Hypothalamus (tissue), 51 donors: ENCODE measurements around the gene PNPLA6.
A peak's percentile ranks its signal among the peaks of the same experiment; 100 is the strongest.

ENCODE experiments used
- DNase-seq, 51 donors: peaks; one replicate each; lab custom pipeline; 2025; lab: John Stamatoyannopoulos, UW

Gene PNPLA6

GRCh38 chr19:7535047-7535997, at the start of gene PNPLA6:
Gene PNPLA6 (plus strand): TSS chr19:7535717. CDS start chr19:7535789, 72 bp downstream.
- DNase-seq, result peak; percentile 74 to 98 (median 91)

GRCh38 chr19:7486923-7487322, 48.6 kb upstream of the PNPLA6 start:
- no peak for DNase-seq

- peak; percentile 11 to 93 (median 84) for DNase-seq
Observed at GRCh38 chr19:7488736-7489353, 46.7 kb upstream of the PNPLA6 start, which contains the start of gene PEX11G. Gene PEX11G (minus strand): TSS chr19:7489035. CDS start chr19:7489010, 25 bp downstream.

- no peak for DNase-seq
Observed at GRCh38 chr19:7489609-7490044, 45.9 kb upstream of the PNPLA6 start.

- DNase-seq, result no peak
Observed at GRCh38 chr19:7492142-7492541, 43.4 kb upstream of the PNPLA6 start.

GRCh38 chr19:7492558-7492957, 43.0 kb upstream of the PNPLA6 start:
- no peak for DNase-seq

- peak in 50 of 51 donors; percentile 13 to 93 (median 75) for DNase-seq
Observed at GRCh38 chr19:7494416-7495098, 41.0 kb upstream of the PNPLA6 start.

GRCh38 chr19:7497292-7497691, 38.2 kb upstream of the PNPLA6 start:
- peak in 5 of 51 donors; percentile 3 to 37 (median 22) for DNase-seq

- DNase-seq, result peak in 48 of 51 donors; percentile 17 to 87 (median 64)
Observed at GRCh38 chr19:7500811-7501450, 34.6 kb upstream of the PNPLA6 start.

- DNase-seq, result no peak
Observed at GRCh38 chr19:7502552-7502951, 33.0 kb upstream of the PNPLA6 start.

- DNase-seq, result no peak
Observed at GRCh38 chr19:7504684-7505083, 30.8 kb upstream of the PNPLA6 start.

- DNase-seq, result no peak
Observed at GRCh38 chr19:7505288-7505681, 30.2 kb upstream of the PNPLA6 start.

- DNase-seq, result peak in 6 of 51 donors; percentile 20 to 57 (median 41)
Observed at GRCh38 chr19:7505682-7506384, 29.7 kb upstream of the PNPLA6 start.

- peak in 16 of 51 donors; percentile 5 to 71 (median 28) for DNase-seq
Observed at GRCh38 chr19:7506385-7507328, 28.9 kb upstream of the PNPLA6 start.

- DNase-seq, result peak in 18 of 51 donors; percentile 4 to 65 (median 14)
Observed at GRCh38 chr19:7507884-7508283, 27.6 kb upstream of the PNPLA6 start.

- DNase-seq, result no peak
Observed at GRCh38 chr19:7509625-7510024, 25.9 kb upstream of the PNPLA6 start.

GRCh38 chr19:7512400-7512851, 23.1 kb upstream of the PNPLA6 start:
- no peak for DNase-seq
